Stimulated activated CD4-positive, alpha-beta T cell treated with anti-CD3 and anti-CD28 coated beads, Interleukin-2, amount 100 ng/mL, for 4 hours (primary cell): ENCODE results near the gene MAP3K10.

ENCODE experiments used
- DNase-seq: peaks from one replicate; pipeline ENCODE4 v3.0.0-alpha.2; 2020; ENCODE audit warnings: low read depth

Gene MAP3K10

DNA sequence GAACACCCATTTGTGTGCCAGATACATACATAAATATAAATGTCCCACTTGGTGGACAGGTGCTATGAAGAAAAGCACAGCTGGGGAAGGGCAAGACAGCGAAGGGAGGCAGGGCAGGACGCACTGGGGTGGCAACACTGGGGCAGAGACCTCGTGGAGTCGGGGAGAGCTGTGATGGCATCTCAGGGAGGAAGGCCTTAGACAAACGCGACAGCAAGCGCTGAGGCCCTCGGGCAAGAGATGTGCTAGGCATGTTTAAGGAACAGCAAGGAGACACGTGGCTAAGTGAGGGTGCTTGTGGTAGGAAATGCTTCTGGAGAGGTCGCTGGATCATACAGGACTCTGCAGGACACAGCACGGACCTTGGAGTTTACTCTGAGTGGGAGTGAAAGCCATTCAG lies 58.6 kb downstream of the MAP3K10 start:
- no peak for DNase-seq

DNA sequence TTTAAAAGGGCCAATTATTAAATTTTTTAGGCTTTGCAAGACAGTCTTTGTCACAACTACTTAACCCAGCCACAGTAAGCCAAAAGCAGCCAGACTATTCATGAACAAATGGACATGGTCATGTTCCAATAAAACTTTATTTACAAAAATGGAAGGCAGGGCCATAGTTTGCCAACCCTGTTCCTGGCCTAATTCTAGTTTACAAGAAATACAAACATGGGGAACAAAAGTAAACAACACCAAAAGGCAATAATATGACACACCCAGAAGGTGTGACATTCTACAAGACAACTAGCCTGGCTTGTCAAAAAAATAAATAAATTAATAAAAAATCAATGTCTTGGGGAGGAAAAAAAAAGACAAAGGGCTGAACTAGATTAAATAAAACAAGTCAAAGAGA lies 60.0 kb downstream of the MAP3K10 start:
- DNase-seq: no peak

- no peak for DNase-seq
These were observed 60.8 kb downstream of the MAP3K10 start for GRCh38 chr19:40251991-40252390.

- no peak for DNase-seq
These were observed 61.2 kb downstream of the MAP3K10 start for GRCh38 chr19:40252395-40252794.

DNA sequence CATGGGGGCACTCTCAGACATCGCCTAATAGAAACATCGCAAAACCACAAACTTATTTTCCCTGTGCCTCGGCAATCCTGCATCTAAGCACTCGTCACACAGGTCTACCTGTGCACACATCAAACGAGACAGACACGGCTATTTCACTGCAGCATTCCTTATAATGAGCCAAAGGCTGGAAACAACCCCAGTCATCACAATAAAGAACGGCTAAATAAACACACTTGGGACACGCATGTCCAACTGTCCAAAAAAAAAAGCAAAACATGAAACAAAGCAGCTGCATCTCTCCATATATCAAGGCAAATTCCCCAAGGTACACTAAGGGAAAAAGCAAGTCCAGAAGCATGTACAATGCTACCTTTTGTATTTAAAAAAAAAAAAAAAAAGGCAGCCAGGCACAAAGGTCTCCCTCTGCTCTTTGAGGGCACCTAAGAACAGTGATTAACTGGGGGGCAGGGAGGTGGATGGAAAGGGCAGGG lies 62.4 kb downstream of the MAP3K10 start:
- no peak for DNase-seq

DNA sequence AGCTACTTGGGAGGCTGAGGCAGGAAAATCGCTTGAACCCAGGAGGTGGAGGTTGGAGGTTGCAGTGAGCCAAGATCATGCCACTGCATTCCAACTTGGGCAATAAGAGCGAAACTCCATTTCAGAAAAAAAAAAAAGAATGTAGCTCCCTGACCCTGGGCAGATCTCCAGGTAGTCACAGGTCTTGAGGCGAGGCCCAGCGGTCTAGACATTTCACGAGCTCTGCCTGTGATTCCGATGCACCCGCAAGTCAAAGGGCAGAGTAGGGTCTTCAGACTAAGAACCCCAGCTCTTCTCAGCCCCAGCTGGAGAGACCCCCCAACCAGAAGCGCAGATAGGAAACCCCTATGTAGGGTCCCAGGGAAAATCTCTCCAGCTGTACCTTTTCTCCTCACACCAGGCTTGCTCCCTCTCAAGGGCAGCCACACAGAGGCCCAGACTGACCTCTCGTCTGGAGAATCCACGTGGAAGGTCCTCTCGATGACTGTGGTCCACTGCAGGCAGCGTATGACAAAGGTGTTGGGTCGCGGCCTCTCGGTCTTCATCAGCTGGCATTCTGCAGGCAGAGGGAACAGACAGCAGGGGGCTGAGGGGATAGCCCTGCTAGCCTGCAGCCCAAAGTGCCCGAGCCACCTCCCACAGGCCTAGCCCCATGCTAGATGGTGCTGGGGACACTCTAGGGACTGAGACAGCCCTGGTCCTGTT lies 63.6 kb downstream of the MAP3K10 start:
- DNase-seq: no peak

- no peak for DNase-seq
These were observed 64.5 kb downstream of the MAP3K10 start for GRCh38 chr19:40255619-40256166.

GRCh38 chr19:40256512-40256911 lies 65.3 kb downstream of the MAP3K10 start:
- DNase-seq: no peak

DNA sequence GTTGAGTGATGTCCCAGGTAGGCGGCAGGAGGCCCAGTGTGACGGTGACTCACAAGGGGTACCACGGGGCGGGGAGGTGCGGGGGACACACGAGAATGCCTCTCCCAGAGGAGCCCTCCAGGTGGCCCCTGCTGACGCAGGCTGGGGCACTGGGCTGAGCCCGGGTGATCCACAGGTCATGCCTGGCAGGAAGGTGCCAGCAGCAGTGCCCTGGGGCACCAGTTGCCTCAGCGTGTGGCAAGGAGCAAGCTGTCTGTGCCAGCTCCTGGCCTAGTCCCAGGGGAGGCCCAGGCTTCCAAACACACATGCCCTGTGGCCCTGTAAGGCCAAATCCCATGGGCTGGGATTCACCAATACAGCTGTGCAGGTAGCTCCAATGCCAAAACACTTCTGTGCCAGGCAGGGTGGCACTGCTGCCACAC lies 65.9 kb downstream of the MAP3K10 start:
- no peak for DNase-seq

- no peak for DNase-seq
These were observed 70.4 kb downstream of the MAP3K10 start for GRCh38 chr19:40261631-40262030.

GRCh38 chr19:40262422-40262821 lies 71.2 kb downstream of the MAP3K10 start:
- DNase-seq: no peak

GRCh38 chr19:40263440-40264313 lies 72.5 kb downstream of the MAP3K10 start:
- no peak for DNase-seq

DNA sequence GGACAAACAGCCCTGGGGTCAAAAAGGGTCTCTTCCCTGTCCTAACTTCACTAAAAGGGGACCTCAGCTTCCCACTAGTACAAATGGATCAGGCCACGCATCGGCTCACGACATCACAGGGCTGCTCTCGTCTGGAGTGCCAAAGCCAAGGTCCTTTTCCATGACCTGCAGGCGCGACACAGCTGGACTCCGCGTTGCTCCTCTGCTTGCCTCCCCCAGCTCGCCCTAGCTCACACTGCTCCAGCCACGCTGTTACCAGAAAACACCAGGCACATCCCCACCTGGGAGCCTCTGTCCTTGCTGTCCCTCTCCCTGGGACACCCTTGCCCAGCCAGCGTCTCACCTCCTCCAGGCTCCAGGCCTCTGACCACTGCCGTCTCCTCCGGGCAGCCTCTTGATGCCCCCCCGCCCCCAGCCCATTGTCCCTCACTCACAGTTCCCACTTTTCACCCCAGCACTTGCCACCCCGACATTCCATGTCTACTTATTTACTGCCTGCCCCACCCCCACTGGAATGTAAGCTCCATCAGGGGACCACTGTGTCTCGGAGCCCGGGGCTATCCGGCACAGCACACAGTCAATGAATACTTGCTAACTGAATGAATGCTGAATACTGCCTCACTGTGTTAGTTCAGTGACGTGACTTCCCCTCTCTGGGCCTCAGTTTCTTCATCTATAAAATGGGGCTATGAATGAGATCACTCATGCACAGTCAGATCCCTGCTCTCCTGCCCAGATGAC lies 73.3 kb downstream of the MAP3K10 start:
- DNase-seq: no peak
